Endothelial cell (in vitro differentiated cells): ENCODE measurements around the gene KRTAP10-7. TPM values are rescaled to one million over a fixed set of nuclear protein-coding genes. Genes with fewer than 3 reads are reported as not detected.
"Not testable (repeated sequence)": the region's sequence is repeated elsewhere in the genome, so short reads cannot be mapped to it uniquely, and the experiment has no call there.

ENCODE experiments used
- DNase-seq: peaks from one replicate; pipeline ENCODE4 v3.0.0; 2021; ENCODE audit warnings: low spot score
- H3K27ac Mint-ChIP-seq: one replicate; pipeline ENCODE4 v1.8.0; 2021; ENCODE audit warnings: mixed read lengths, inconsistent platforms; ENCODE audit not compliant: unreplicated experiment
- H3K27me3 Mint-ChIP-seq: one replicate; pipeline ENCODE4 v1.8.0; 2021; ENCODE audit warnings: mild to moderate bottlenecking, moderate library complexity, mixed read lengths, inconsistent platforms; ENCODE audit not compliant: unreplicated experiment
- H3K36me3 Mint-ChIP-seq: one replicate; pipeline ENCODE4 v1.8.0; 2021; ENCODE audit warnings: mild to moderate bottlenecking, low read depth, mixed read lengths, inconsistent platforms; ENCODE audit not compliant: unreplicated experiment
- H3K4me1 Mint-ChIP-seq: one replicate; pipeline ENCODE4 v1.8.0; 2021; ENCODE audit warnings: mild to moderate bottlenecking, mixed read lengths, inconsistent platforms; ENCODE audit not compliant: unreplicated experiment
- H3K4me3 Mint-ChIP-seq: one replicate; pipeline ENCODE4 v1.8.0; 2021; ENCODE audit warnings: mild to moderate bottlenecking, mixed read lengths, inconsistent platforms; ENCODE audit not compliant: unreplicated experiment
- H3K9me3 Mint-ChIP-seq: one replicate; pipeline ENCODE4 v1.8.0; 2021; ENCODE audit warnings: mixed read lengths, inconsistent platforms; ENCODE audit not compliant: unreplicated experiment
- CTCF ChIP-seq: fragments of 200-600 bp; sonication (generic); IDR thresholded peaks from one replicate; pipeline ENCODE4 v1.5.0; 2021; ENCODE audit warnings: antibody characterized with exemption; ENCODE audit not compliant: unreplicated experiment
- long read RNA-seq: library from polyadenylated mRNA; unstranded; transcript quantifications from one replicate; pipeline ENCODE4 v2.0.0, GENCODE V29; 2020; ENCODE audit not compliant: unreplicated experiment
- total RNA-seq: library from RNA; stranded (reverse); fragmentation: NEBNext Ultra II Directional; extraction: Animal tissue kit (Norgen Biotek cat#: 25700); gene quantifications from one replicate; pipeline ENCODE4 v1.2.1, GENCODE V29; 2021; ENCODE audit not compliant: unreplicated experiment

KRTAP10-7 gene, protein sequence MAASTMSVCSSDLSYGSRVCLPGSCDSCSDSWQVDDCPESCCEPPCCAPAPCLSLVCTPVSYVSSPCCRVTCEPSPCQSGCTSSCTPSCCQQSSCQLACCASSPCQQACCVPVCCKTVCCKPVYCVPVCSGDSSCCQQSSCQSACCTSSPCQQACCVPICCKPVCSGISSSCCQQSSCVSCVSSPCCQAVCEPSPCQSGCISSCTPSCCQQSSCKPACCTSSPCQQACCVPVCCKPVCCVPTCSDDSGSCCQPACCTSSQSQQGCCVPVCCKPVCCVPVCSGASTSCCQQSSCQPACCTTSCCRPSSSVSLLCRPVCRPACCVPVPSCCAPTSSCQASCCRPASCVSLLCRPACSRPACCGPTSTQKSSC
- not detected for total RNA-seq
- long read RNA-seq = 0 reads

DNA sequence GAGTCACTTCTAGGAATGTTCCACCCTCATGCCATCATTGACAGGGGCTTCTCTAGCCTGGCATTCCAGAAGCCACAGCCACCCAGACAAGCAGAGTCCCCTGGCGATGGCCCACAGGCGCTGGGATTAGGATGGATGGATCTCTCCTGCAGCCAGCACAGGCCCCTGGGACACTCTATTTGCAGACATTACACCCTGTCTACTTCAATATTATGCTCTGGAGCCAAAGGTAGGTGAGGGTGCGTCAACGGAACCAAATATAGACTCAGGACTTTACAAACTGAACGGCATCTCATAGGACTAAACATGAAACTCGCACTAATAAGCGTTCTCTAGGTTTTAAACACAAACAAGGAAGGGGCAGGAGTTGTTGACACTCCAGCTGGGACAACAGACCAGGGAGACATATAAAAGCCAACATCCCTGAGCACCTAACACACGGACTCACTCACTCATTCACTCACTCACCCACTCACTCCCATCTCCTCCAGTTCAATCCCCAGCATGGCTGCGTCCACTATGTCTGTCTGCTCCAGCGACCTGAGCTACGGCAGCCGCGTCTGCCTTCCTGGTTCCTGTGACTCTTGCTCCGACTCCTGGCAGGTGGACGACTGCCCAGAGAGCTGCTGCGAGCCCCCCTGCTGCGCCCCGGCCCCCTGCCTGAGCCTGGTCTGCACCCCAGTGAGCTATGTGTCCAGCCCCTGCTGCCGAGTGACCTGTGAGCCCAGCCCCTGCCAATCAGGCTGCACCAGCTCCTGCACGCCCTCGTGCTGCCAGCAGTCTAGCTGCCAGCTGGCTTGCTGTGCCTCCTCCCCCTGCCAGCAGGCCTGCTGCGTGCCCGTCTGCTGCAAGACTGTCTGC, at the start of gene KRTAP10-7:
Gene KRTAP10-7 (plus strand): TSS at position 480 of the 861 bp plus-strand sequence. CDS start 25 bp downstream, at position 505.
- H3K9me3 Mint-ChIP-seq, H3K4me3 Mint-ChIP-seq, DNase-seq, H3K27me3 Mint-ChIP-seq, H3K4me1 Mint-ChIP-seq, H3K36me3 Mint-ChIP-seq: not testable (repeated sequence)
- H3K27ac Mint-ChIP-seq = peak within 1 kb of the TSS; percentile 57

- Mint-ChIP-seq H3K27me3 (peaks cover 2% of the 10 kb centered on the region), H3K36me3 (peaks cover 10% of the 10 kb centered on the region), H3K4me1 (peaks cover 18% of the 10 kb centered on the region), H3K4me3 (no peak overlapping the region), H3K27ac (no peak overlapping the region), H3K9me3 (no peaks in the 10 kb centered on the region)
- TF ChIP-seq CTCF = no peak
- no peak for DNase-seq
Measured at GRCh38 chr21:44550807-44551206, 49.6 kb upstream of the KRTAP10-7 start.

GRCh38 chr21:44551340-44551961, 48.9 kb upstream of the KRTAP10-7 start, which contains the start of gene KRTAP10-2:
KRTAP10-2 (minus strand) TSS chr21:44551505; CDS start chr21:44551458, 47 bp downstream.
- peaks cover 2% of the 10 kb centered on the region for H3K27me3 Mint-ChIP-seq
- no peak within 1 kb of the TSS for H3K4me3 Mint-ChIP-seq
- no peaks in the 10 kb centered on the region for H3K9me3 Mint-ChIP-seq
- H3K27ac Mint-ChIP-seq = no peak within 1 kb of the TSS
- peaks cover 10% of the 10 kb centered on the region for H3K36me3 Mint-ChIP-seq
- no peak for TF ChIP-seq CTCF
- peak; percentile 2 for DNase-seq
- peaks cover 18% of the 10 kb centered on the region for H3K4me1 Mint-ChIP-seq

DNA sequence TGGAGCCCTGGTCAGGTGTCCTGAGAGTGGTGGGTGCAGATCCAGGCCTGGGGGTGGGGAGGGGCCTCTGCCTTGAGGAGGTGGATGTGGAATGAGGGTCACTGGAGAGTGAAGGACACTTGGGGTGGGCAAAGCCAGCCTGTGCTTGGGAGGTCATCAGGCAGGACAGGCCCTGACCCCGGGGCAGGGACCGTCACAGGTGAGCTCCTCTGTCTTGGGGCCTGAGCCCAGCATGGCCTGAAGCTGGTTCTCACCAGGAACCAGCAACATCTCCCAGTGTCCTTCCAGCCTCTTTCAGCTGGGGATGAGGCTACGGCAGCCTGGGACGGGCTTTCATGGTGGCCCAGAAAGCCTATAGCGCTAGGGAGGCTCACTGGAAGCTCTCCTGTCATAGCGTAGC, 48.3 kb upstream of the KRTAP10-7 start:
- Mint-ChIP-seq H3K27me3 (peaks cover 2% of the 10 kb centered on the region), H3K27ac (no peak overlapping the region), H3K4me3 (no peak overlapping the region), H3K4me1 (peaks cover 17% of the 10 kb centered on the region), H3K36me3 (peaks cover 3% of the 10 kb centered on the region), H3K9me3 (no peaks in the 10 kb centered on the region)
- no peak for TF ChIP-seq CTCF
- DNase-seq = peak; percentile 1

DNA sequence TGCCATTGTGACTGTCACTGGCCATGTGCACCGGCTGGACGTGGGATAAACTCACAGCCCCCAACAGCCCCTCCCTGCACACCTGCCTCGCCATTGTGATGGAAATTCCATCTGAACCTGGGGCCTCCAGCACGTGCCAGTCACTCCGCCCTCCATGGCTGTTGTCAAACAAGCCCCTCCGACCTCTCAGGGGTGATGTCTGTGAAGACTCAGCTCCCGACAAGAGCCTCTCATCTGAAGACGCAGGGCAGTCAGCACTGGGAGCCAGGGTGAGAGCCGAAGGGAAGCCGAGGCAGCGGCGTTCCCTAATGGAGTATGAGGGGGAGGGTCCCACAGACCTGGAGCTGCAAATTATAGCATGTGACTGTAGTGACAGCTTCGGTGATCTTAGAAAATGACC, 47.7 kb upstream of the KRTAP10-7 start:
- Mint-ChIP-seq H3K4me1 (peaks cover 13% of the 10 kb centered on the region), H3K36me3 (peaks cover 2% of the 10 kb centered on the region), H3K27me3 (peaks cover 2% of the 10 kb centered on the region), H3K27ac (no peak overlapping the region), H3K9me3 (no peaks in the 10 kb centered on the region), H3K4me3 (no peak overlapping the region)
- no peak for TF ChIP-seq CTCF
- DNase-seq = peak; percentile 1
